GM12873 (cell line): ENCODE results near the gene PEAK1.

Source experiments
- CTCF ChIP-seq: IDR thresholded peaks from 2 replicates; pipeline ENCODE4 v1.5.1; 2012; ENCODE audit warnings: low read depth, mild to moderate bottlenecking, moderate library complexity, low read length, control low read depth; ENCODE audit not compliant: insufficient read depth; ENCODE audit errors: missing control alignments

The PEAK1 gene

GRCh38 chr15:77195586-77195985 lies 224.3 kb downstream of the PEAK1 start:
- TF ChIP-seq CTCF, result no peak

GRCh38 chr15:77192451-77192850 lies 227.5 kb downstream of the PEAK1 start:
- TF ChIP-seq CTCF, result no peak

GRCh38 chr15:77191230-77191834 lies 228.6 kb downstream of the PEAK1 start:
- no peak for TF ChIP-seq CTCF

GRCh38 chr15:77187751-77188464 lies 232.0 kb downstream of the PEAK1 start:
- no peak for TF ChIP-seq CTCF

- TF ChIP-seq CTCF, result peak; percentile 68
Observed at GRCh38 chr15:77186594-77187011, 233.3 kb downstream of the PEAK1 start.

- no peak for TF ChIP-seq CTCF
Observed at GRCh38 chr15:77185242-77185785, 234.6 kb downstream of the PEAK1 start.

- no peak for TF ChIP-seq CTCF
Observed at GRCh38 chr15:77183066-77183465, 236.8 kb downstream of the PEAK1 start.
